Transverse colon (tissue), 3 donors: Measurements from ENCODE around the gene NEDD4L.

ENCODE experiments used
- CTCF ChIP-seq, 5 experiments: fragments of 200-600 bp in 3 of 5; fragments of 450-650 bp in 2 of 5; sonication (generic) in 3 of 5; IDR thresholded peaks; 1 replicate in 2 of 5; 2 replicates in 3 of 5; pipeline ENCODE4 v1.5.1; 2016 to 2017; ENCODE audit warnings: antibody characterized with exemption in 5 of 5, inconsistent platforms in 3 of 5, mild to moderate bottlenecking in 2 of 5, moderate library complexity in 1 of 5
- EP300 ChIP-seq: sonication (generic); formaldehyde crosslinking; IDR thresholded peaks from one replicate; pipeline ENCODE4 v1.6.1; 2017; ENCODE audit warnings: antibody characterized with exemption, low read depth
- POLR2A ChIP-seq: fragments of 450-650 bp; IDR thresholded peaks from one replicate; pipeline ENCODE4 v1.6.1; 2016; ENCODE audit warnings: antibody characterized with exemption, mild to moderate bottlenecking, moderate library complexity

DNA sequence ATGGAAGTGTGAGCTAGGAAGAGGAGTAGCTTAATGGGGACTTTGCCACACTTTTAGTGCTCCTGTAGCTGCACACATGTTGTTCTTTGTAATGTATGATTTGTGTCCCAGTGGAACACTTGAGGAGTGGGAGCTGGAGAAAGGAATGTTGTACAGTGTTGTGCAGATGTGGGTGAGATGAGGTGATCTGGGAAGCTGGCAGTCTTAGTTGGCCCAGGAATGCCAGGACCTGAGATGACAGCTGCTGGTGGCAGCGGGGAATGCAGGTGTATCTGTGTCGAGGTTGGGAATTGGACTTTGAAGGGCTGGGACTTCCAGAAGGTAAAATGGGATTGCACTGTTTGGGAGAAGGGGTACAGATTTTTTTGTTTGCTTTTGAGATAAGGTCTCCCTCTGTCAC is 23.6 kb downstream of the NEDD4L start:
- TF ChIP-seq CTCF (IDR thresholded peaks at IDR 0.05) (no peak), EP300 (no peak), POLR2A (no peak)
